ENCODE measurements around the gene FARP1. TPM values are rescaled to one million over a fixed set of nuclear protein-coding genes. Genes with fewer than 3 reads are reported as not detected.

FARP1 gene
- total and polyA plus RNA-seq, 2 of the 8 experiments (the other 6 are each of a cell fraction or from before 2014, with no cell fraction given), result 24.7 to 104 TPM

- no peak for TF ChIP-seq RNF2 (IDR thresholded peaks at IDR 0.05; ENCODE audit: borderline replicate concordance, low read depth, low read length, missing control alignments, poor library complexity, severe bottlenecking)
- TF ChIP-seq TAF7 (optimal IDR thresholded peaks at IDR 0.05; ENCODE audit: borderline replicate concordance, low read depth, low read length), result no peak
- no peak for TF ChIP-seq NANOG (IDR thresholded peaks at IDR 0.05; ENCODE audit: insufficient read depth, low read depth, low read length, poor library complexity, severe bottlenecking)
These were observed 204.2 kb downstream of the FARP1 start (continued) for GRCh38 chr13:98346904-98347636.

Data from H1 (cell line).